Progenitor cell of endocrine pancreas (in vitro differentiated cells): ENCODE measurements around the gene OR1L8. TPM values are rescaled to one million over a fixed set of nuclear protein-coding genes. Genes with fewer than 3 reads are reported as not detected.
A peak's percentile ranks its signal among the peaks of the same experiment; 100 is the strongest.

Experiments
- DNase-seq: peaks from one replicate; pipeline ENCODE4 v3.0.0; 2021; ENCODE audit warnings: low spot score; ENCODE audit not compliant: unreplicated experiment
- H3K27ac Mint-ChIP-seq: 2 replicates; pipeline ENCODE4 v1.8.0; 2021; ENCODE audit warnings: mild to moderate bottlenecking, moderate library complexity, mixed read lengths
- H3K27me3 Mint-ChIP-seq: 2 replicates; pipeline ENCODE4 v1.8.0; 2021; ENCODE audit warnings: mixed read lengths
- H3K36me3 Mint-ChIP-seq: 2 replicates; pipeline ENCODE4 v1.8.0; 2022; ENCODE audit warnings: mixed read lengths; ENCODE audit not compliant: insufficient read depth
- H3K4me1 Mint-ChIP-seq: 2 replicates; pipeline ENCODE4 v1.8.0; 2021; ENCODE audit warnings: low read depth, mixed read lengths
- H3K4me3 Mint-ChIP-seq: 2 replicates; pipeline ENCODE4 v1.8.0; 2021; ENCODE audit warnings: low read depth, mild to moderate bottlenecking, moderate library complexity, mixed read lengths
- H3K9me3 Mint-ChIP-seq: 2 replicates; pipeline ENCODE4 v1.8.0; 2021; ENCODE audit warnings: low read depth, mixed read lengths
- CTCF ChIP-seq: fragments of 200-600 bp; sonication (generic); IDR thresholded peaks from one replicate; pipeline ENCODE4 v1.5.0; 2021; ENCODE audit warnings: antibody characterized with exemption, mild to moderate bottlenecking; ENCODE audit not compliant: unreplicated experiment
- total RNA-seq: library from RNA; stranded (reverse); gene quantifications from 2 replicates; pipeline ENCODE4 v1.2.1, GENCODE V29; 2021

Gene OR1L8
- total RNA-seq, 1 donor from 2014 or later, result not detected

- no peak for DNase-seq
- Mint-ChIP-seq H3K9me3 (peaks cover 38% of the 10 kb centered on the region), H3K4me1 (no peaks in the 10 kb centered on the region), H3K4me3 (no peak overlapping the region), H3K36me3 (peaks cover 1% of the 10 kb centered on the region), H3K27me3 (no peaks in the 10 kb centered on the region), H3K27ac (no peak overlapping the region)
- TF ChIP-seq CTCF, result no peak
These were observed 20.9 kb downstream of the OR1L8 start for GRCh38 chr9:122562134-122562760.

- Mint-ChIP-seq H3K4me1 (no peaks in the 10 kb centered on the region), H3K36me3 (peaks cover 1% of the 10 kb centered on the region), H3K27me3 (no peaks in the 10 kb centered on the region), H3K4me3 (no peak overlapping the region), H3K9me3 (peaks cover 38% of the 10 kb centered on the region), H3K27ac (no peak overlapping the region)
- TF ChIP-seq CTCF, result no peak
- DNase-seq, result no peak
These were observed 21.7 kb downstream of the OR1L8 start for GRCh38 chr9:122561446-122561845.

- Mint-ChIP-seq H3K36me3 (no peaks in the 10 kb centered on the region), H3K4me1 (no peaks in the 10 kb centered on the region), H3K27me3 (peaks cover 7% of the 10 kb centered on the region), H3K27ac (peak within 1 kb of the TSS; percentile 26), H3K9me3 (peaks cover 41% of the 10 kb centered on the region), H3K4me3 (no peak within 1 kb of the TSS)
- no peak for DNase-seq
- TF ChIP-seq CTCF, result no peak
These were observed 30.4 kb downstream of the OR1L8 start, which contains the start of gene OR1N2 for GRCh38 chr9:122552812-122553211. Gene OR1N2, plus strand, starts transcription at chr9:122553112. Its CDS starts 100 bp downstream, at chr9:122553212.

- Mint-ChIP-seq H3K27ac (no peak overlapping the region), H3K36me3 (no peaks in the 10 kb centered on the region), H3K27me3 (peaks cover 7% of the 10 kb centered on the region), H3K4me1 (no peaks in the 10 kb centered on the region), H3K4me3 (no peak overlapping the region), H3K9me3 (peaks cover 43% of the 10 kb centered on the region)
- TF ChIP-seq CTCF, result no peak
- no peak for DNase-seq
These were observed 31.8 kb downstream of the OR1L8 start for GRCh38 chr9:122551371-122551770.

GRCh38 chr9:122546196-122546595, 37.0 kb downstream of the OR1L8 start:
- no peaks in the 10 kb centered on the region for H3K4me1 Mint-ChIP-seq
- H3K27ac Mint-ChIP-seq, result no peak overlapping the region
- H3K9me3 Mint-ChIP-seq, result peaks cover 39% of the 10 kb centered on the region
- no peak for TF ChIP-seq CTCF
- no peak for DNase-seq
- no peak overlapping the region for H3K4me3 Mint-ChIP-seq
- H3K27me3 Mint-ChIP-seq, result no peaks in the 10 kb centered on the region
- no peaks in the 10 kb centered on the region for H3K36me3 Mint-ChIP-seq
